GM19324 (cell line): ENCODE measurements around the gene MAP3K13.
A peak's percentile ranks its signal among the peaks of the same experiment; 100 is the strongest.
"Not testable (repeated sequence)": the region's sequence is repeated elsewhere in the genome, so short reads cannot be mapped to it uniquely, and the experiment has no call there.

Source experiments
- ATAC-seq: cut with Tn5 transposase; IDR thresholded peaks from one replicate; pipeline ENCODE4 v1.9.1; 2021; ENCODE audit warnings: mild to moderate bottlenecking, moderate library complexity; ENCODE audit not compliant: unreplicated experiment, low FRiP score

Gene MAP3K13

DNA sequence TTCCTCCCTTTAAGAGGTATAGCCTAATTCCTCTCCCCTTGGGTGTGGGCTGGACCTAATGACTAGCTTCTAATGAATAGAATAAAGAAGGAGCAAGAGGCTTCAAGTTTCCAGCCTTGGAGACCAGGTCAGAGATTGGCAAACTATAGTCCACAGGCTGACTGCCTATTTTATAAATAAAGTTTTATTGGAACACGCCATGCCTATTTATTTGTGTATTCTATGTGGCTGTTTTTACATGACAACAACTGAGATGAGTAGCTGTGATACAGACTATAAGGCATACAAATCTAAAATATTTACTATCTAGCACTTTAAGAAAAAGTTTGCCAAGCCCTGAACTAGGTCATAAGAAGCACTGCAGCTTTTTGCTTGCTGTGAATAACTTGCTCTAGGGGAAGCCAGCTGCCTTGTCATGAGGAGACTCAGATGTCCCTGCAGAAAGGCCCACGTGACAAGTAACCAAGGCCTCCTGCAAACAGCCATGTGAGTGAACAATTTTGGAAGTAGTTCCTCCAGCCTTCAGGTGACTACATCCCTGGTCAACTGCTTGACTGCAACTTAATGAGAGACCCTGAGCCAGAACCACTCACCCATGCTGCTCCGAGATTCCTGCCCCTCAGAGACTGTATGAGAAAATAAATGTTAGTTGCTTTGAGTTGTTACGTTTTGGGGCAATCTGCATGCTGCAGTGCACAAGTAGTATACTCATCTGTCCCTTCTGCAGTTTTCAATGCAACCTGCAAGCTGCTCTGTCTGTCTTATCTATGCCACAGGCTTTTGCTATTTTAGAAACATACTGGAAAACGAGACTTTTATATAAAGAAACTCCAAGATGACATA is 21.1 kb upstream of the MAP3K13 start:
- ATAC-seq, result no peak

DNA sequence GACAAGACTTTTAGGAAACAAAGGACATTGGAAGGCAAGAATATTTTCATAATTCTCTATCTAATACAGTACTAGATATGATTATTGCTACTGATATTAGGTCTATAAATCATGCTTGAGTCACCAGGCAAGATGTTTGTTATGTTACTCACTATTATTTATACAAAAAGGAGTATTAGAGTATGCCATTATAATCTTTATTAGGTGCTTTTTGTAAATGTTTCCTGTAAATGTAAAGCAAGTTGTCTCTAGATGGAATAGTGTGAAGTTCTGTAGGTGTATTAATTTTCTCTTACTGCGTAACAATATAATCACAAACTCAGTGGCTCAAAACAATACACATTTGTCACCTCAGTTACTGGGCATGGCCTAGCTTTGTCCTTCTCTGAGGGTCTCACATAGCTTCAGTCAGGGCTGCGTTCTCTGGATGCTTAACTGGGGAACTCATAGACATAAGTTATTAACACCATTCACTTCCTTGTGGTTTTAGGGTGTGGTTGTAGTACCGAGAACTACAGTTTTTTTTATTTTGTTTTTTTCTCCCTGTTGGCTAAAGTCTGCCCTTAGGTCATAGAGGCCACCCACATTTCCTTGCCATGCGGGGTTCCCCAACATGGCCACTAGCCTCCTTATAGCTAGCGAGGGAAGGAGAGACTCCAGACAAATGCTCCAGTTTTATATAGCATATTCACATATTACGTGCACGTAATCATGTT is 20.3 kb upstream of the MAP3K13 start:
- peak; percentile 51 for ATAC-seq

DNA sequence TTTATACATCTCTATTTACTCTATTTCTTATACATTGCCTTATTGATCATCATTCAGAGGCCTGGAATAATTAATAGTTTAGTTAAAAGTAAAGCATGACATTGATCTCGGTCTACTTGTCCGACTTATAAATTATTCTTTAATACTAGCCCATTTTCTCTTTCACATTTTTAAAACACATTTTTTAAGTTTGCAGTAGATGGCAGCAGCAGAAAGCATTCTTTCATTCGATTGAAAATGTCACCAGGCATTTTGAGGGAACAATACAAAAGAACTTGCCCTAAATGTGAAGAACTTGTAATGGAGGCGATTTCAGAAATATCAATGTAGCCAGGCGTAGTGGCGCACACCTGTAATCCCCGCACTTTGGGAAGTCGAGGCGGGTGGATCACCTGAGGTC is 15.5 kb upstream of the MAP3K13 start:
- no peak for ATAC-seq

DNA sequence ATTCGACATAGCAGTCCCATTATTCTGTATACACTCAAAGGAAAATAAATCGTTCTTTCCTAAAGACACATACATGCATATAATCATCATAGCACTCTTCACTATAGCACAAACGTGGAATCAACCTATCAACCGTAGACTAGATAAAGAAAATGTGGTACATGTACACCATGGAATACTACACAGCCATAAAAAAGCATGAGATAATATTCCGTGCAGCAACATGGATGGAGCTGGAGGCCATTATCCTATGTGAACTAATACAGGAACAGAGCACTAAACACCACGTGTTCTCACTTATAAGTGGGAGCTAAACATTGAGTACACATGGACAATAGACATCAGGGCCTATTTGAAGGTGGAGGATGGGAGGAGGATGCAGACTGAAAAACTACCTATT is 12.1 kb upstream of the MAP3K13 start:
- ATAC-seq, result no peak

DNA sequence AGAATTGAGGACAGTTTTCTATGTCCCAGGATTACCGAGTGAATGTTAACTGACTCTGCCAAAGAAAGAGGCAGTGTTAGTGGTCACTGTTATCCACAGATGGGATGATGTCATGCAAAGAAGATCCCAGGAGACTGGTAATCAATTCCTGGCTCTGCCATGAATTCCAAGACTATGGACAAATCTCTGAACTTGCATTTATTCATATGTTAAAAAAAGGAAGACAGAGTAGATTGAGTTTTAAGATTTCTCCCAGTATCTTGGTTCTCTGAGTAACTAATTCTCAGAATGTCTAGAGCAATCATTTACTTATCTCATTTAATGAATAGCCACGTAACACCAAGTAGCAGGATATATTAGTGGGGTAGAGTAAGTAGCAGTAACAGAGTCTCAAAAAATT is 11.5 kb upstream of the MAP3K13 start:
- ATAC-seq, result no peak

DNA sequence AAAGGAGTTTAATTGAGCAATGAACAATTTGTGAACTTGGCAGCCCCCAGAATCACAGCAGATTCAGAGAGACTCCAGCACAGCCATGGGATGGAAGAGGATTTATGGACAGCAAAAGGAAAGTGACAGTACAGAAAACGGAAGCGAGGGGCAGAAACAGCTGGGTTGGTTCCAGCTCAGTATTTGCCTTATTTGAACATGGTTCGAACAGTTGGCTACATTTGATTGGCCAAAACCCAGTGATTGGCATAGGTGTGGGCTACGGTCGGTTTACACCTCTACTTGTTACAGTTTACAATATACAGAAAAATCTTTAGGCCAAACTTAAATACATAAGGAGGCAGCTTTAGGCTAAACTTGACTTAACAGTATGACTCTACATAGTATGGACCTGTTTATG is 9.7 kb upstream of the MAP3K13 start:
- no peak for ATAC-seq

DNA sequence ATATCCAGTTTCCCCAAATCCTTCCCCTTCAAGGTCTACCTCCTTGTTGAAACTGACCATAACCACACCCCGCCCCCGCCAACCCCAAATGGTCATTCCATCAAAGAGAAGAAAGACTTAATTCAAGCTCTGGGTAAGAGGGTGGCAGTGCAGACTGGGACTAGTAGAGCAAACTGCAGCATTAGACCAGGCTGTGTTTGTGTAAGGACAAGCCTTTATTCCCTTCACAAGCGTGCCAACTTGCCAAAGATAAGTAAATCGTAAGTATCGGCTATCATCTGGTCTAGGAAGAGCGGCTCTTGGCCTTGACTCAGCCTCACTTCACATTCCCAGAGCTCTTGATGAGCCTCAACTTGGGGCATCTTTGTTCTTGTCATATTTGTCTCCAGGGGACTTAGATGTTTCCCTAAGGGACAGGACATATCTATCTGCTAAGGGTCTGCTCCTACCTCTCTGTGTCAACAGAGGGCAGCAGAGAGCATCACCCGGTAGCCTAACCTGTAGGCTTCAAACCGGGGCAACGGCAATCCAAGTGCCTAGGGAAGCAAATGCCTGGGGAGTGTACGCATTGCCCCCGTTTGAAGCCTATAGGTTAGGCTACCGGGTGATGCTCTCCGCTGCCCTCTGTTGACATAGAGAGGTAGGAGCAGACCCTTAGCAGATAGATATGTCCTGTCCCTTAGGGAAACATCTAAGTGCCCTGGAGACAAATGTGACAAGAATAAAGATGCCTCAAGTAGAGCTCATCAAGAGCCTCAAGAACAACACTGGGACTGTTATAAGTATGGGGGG is 8.9 kb upstream of the MAP3K13 start:
- ATAC-seq, result peak; percentile 94

DNA sequence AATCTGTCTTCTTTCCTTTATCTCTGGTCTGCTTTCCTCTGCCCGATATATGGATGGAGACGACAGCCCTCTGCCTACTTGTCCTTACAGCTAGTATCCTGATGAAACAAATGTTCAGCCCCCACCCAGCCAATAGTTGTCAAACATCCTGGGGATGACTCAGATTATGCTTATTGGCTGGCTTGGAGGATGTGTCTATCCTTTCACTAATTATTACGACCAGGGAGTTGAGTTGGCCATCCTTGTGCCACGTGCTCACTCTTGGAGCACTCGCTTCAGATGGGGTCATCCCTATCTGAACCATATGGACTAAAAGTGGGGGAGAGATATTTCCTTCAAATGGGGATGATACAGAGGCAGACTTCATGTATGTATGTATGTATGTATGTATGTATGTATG is 6.4 kb upstream of the MAP3K13 start:
- no peak for ATAC-seq

DNA sequence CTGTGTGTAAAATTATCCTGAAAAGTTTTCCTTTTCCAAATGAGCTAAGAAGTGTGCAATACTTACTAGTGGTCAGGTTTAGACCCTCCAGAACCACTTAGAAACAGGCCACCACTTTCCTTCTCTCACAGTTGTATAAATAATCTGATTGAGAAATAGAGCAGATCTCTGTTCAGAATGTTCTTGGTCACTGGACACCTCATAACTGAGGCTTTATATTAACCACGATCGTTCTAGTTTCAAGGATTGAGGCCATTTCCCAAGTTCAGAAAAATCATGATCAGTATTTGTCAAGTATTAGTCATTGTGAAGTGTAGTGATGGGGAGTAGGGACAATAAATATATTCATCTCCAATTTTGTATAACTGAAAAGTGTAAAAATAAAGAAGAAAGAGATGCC is 1.0 kb upstream of the MAP3K13 start:
- no peak for ATAC-seq

DNA sequence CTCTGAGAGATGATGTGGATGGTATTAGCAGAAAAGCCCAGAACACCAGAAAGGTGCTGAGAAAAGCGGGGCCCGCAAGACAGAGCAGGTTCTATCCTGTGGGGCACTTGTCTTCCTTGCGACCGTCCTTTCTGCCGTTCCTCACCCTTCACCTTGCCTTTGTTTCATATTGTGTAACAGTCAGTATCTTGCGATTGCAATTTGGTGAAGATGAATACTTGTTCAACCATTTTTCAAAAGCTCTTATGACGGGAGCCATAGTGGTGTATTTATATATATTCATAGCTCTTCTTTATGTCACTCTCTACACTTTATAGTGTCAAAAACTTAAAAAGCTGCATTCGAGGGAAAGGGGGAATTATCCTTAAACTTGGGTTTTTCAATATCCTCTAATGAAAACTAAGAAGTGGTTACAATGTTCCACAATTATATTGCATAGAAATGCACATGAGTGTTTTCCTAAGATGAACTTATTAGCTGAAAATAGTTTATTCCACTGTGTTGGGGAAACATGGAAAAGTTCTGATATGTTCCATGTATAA is 797 bp downstream of the MAP3K13 start:
- peak; percentile 28 for ATAC-seq

DNA sequence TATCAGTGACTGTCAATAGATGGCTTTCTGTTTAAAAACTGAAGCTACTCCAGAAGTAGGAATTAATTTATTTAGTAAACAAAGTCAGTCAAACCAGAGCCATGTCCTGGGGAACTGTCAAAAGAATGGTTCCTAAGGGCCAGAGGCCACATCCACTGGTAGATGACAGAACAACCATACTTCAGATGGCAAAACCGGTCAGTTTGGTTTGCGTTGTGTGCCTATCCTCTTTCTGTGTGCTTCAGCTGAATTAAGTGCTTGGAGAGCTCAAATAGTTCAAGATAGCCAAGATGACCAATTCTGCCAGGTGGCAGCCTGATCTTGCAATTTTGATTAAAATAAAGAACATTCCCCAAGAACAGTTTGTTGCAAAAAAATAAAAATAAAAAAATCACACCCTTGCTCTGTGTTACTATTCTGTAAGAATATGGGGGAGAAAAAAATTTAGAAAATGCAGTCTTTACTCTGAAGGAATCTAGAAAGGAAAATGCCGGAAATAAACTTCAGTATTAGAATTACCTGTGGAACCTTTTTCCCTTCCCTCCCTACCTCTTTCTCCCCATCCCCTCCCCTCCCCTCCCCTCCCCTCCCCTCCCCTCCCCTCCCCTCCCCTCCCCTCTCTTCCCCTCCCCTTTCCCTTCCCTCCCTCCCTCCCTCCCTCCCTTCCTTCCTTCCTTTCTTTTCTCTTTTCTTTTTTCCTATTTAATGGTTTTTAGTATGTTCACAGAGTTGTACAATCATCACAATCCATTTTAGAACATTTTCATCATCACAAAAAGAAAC is 2.5 kb downstream of the MAP3K13 start:
- ATAC-seq, result no peak

DNA sequence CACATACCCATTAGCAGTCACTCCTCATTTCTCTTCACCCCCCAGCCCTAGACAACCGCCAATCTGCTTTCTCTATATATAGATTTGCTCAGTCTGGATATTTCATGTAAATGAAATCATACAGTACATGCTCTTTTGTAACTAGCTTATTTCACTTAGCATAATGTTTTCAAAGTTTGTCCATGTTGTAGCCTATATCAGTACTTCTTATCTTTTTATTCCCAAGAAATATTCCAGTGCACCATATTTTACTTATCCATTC is 3.1 kb downstream of the MAP3K13 start:
- no peak for ATAC-seq

DNA sequence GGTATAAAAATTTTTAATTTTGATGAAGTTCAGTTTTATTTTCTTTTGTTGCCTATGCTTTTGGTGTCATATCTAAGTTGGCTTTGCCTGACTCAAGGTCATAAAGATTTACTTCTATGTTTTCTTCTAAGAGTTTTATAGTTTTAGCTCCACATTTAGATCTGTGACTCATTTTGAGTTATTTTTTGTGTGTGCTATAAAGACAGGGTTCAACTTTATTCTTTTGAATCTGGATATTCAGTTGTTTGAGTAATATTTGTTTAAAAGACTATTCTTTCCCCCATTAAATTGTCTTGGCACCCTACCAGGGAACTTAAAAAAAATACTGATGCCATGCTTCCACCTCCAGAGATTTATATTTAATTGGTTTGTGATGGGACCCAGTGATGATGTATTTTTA is 4.0 kb downstream of the MAP3K13 start:
- ATAC-seq, result no peak

DNA sequence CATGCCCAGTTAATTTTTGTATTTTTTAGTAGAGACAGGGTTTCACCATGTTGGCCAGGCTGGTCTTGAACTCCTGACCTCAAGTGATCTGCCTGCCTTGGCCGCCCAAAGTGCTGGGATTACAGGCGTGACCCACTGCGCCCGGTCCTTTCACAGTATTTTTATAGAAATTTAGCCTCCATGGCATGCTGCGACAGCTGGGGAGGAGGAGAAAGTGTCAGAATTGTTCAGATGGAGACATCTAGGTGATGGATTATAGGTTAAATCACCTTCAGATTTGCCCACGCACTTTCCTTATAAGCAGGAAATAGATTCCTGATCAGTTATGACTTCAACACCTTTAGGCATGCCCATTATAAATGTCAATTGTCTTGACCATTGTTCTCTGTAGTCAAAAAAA is 7.4 kb downstream of the MAP3K13 start:
- ATAC-seq, result not testable (repeated sequence)

DNA sequence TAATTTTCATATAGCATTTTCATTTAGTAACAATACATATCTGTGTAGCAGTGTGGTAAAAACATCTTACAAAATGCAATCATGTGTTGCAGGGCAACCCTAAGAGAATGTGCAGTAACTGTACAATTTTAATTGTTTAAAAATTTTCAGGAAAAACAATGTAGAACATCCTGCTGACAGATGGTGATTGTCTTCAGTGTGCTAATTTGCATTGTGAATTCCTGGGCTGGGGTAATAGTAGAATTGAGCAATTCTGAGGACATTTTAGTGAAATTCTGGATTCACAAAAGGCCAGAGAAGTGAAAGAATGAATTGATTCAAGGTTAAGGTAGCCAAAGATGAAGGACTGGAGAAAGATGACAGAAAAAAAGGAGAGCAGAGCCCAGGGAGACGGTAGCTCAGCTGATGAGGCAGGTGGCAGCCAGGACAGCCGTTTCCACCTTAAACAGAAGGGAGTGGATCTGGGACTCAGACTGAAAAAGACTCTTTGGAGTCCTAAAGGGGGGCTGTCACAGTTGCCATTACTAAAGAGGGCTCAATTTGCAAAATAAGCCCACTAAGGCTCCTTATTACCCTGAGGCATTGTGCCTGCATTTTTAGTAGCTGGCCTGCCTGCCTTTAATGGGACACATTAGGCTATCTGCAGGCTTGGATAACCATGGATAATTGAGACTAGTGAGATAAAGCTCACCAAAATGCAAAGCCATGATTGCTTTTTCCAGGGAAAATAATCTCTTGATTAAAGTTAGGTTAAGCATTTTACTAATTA is 8.6 kb downstream of the MAP3K13 start:
- no peak for ATAC-seq

DNA sequence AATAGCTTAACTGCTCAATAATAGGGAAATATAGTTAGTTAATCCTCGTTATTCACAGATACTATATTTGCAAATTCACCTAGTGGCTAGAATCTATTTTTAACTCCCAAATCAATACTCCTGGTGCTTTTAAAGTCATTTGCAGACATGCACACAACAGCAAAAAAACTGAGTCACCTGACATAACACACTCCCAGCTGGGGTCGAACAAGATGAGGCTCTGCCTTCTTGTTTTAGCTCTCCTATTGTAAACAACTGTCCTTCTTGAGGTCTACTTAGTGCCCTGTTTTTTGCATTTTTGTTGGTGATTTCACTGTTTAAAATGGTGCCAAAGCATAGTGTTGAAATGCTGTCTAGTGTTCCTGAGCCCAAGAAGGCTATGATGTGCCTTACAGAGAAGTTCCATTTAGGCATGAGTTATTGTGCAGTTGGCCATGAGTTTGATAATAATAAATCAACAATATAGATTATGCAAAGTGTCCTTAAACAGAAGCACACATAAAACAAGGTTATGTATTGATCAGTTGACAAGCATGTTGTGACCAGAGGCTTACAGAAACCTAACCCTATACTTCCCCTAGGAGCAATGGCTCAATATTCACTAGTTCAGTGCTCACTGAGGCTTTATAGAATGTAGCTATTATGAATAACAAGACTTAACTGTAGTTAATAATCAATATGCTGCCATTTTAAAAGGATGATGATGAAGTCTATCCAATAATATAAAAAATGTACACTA is 18.6 kb downstream of the MAP3K13 start:
- no peak for ATAC-seq

DNA sequence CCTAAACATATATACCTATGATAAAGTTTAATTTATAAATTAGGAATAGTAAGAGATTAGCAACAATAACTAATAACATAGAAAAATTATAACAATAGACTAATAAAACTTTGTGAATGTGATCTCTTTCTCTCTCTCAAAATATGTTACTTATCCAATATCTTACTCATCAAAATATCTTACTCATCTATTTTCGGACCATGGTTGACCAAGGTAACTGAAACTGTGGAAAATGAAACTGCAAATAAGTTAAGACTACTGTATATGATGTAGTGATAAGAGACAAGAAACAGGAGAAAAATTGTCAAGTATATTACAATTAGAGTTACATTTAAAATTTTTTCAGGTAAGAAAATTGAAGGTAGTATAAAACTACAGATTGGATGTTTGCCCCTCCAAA is 19.2 kb downstream of the MAP3K13 start:
- ATAC-seq, result no peak

DNA sequence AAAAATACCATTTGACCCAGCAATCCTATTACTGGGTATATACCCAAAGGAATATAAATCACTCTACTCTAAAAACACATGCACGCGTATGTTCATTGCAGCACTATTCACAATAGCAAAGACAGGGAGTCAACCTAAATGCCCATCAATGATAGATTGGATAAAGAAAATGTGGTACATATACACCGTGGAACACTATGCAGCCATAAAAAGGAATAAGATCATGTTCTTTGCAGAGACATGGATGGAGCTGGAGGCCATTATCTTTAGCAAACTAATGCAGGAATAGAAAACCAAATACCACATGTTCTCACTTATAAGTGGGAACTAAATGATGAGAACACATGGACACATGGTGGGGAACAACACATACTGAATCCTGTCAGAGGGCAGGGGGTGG is 23.6 kb downstream of the MAP3K13 start:
- not testable (repeated sequence) for ATAC-seq

DNA sequence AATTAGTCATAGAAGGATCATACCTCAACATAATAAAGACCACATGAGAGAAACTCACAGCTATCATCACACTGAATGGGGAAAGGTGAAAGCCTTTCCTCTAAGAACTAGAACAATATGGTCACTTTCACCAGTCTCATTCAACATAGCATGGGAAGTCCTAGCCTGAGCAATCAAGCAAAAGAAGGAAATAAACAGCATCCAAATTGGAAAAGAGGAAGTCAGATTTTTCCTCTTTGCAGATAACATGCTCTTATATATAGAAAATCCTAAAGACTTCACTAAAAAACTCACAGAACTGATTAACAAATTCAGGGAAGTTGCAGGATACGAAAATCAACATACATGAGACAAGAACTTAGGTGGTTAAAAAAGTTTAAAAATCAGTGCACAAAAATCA is 24.7 kb downstream of the MAP3K13 start:
- ATAC-seq, result no peak
